Activated naive CD4-positive, alpha-beta T cell treated with anti-CD3 and anti-CD28 coated beads for 36 hours (primary cell): ENCODE results near the gene SPR. TPM values are rescaled to one million over a fixed set of nuclear protein-coding genes. Genes with fewer than 3 reads are reported as not detected.
"Not testable (repeated sequence)": the region's sequence is repeated elsewhere in the genome, so short reads cannot be mapped to it uniquely, and the experiment has no call there.

Source experiments
- CTCF ChIA-PET: fragments of 350-600 bp; sonication (Branson Sonifier 250); formaldehyde crosslinking; loops from one replicate; lab custom pipeline; 2021; ENCODE audit warnings: antibody characterized with exemption; lab: Charles Lee
- DNase-seq: peaks from one replicate; pipeline ENCODE4 v3.0.0-alpha.2; 2020
- H3K27ac Mint-ChIP-seq: one replicate; pipeline ENCODE4 v1.8.0; 2021; ENCODE audit warnings: mild to moderate bottlenecking, mixed read lengths
- H3K27me3 Mint-ChIP-seq: one replicate; pipeline ENCODE4 v1.8.0; 2021; ENCODE audit warnings: low read depth, mixed read lengths
- H3K36me3 Mint-ChIP-seq: one replicate; pipeline ENCODE4 v1.8.0; 2021; ENCODE audit warnings: low read depth, mixed read lengths
- H3K4me1 Mint-ChIP-seq: one replicate; pipeline ENCODE4 v1.8.0; 2021; ENCODE audit warnings: low read depth, mixed read lengths
- H3K4me3 Mint-ChIP-seq: one replicate; pipeline ENCODE4 v1.8.0; 2021; ENCODE audit warnings: mild to moderate bottlenecking, moderate library complexity, mixed read lengths
- H3K9me3 Mint-ChIP-seq: one replicate; pipeline ENCODE4 v1.8.0; 2021; ENCODE audit warnings: mixed read lengths
- intact Hi-C: fragments of 100-400 bp; cut with micrococcal nuclease; formaldehyde crosslinking; loops from one replicate; pipeline ENCODE4 v1.15.1; 2023
- total RNA-seq, 2 experiments: library from RNA; stranded (reverse); gene quantifications; one replicate each; pipeline ENCODE4 v1.2.3, GENCODE V29; 2021

The SPR gene
- total RNA-seq, 2 experiments from 2014 or later, result 8.4 to 8.7 TPM

DNA sequence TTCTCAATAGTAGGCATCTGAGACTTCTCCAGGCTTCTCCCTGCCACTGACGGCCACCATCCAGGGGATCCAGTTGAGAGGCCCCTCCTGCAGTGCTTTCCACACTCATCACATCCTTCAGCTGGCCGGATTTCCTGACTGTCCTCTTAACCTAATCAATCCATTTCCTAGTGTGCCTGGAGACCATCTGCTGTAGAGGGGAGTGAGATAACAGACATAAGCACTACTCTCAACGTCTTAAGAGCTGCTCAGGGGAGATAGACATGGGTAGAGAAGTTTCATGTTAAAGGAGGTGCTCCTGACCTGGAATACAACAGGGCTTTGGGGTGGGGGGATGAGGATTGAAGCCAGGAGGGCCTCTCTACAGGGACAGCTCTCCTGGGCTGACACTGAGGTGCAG is 14.2 kb downstream of the SPR start:
- no peaks in the 10 kb centered on the region for H3K9me3 Mint-ChIP-seq
- no peaks in the 10 kb centered on the region for H3K36me3 Mint-ChIP-seq
- no peaks in the 10 kb centered on the region for H3K4me1 Mint-ChIP-seq
- DNase-seq, result no peak
- H3K27ac Mint-ChIP-seq, result no peak overlapping the region
- CTCF ChIA-PET, result interaction anchor here (0.5 to 1.5 kb wide), 2 partner anchors 14 to 1368 kb away, joined by 3 to 5 read pairs; partner anchors contain the start of gene SPR
- no peak overlapping the region for H3K4me3 Mint-ChIP-seq
- intact Hi-C loops, result no loop called here
- peaks cover 28% of the 10 kb centered on the region for H3K27me3 Mint-ChIP-seq

DNA sequence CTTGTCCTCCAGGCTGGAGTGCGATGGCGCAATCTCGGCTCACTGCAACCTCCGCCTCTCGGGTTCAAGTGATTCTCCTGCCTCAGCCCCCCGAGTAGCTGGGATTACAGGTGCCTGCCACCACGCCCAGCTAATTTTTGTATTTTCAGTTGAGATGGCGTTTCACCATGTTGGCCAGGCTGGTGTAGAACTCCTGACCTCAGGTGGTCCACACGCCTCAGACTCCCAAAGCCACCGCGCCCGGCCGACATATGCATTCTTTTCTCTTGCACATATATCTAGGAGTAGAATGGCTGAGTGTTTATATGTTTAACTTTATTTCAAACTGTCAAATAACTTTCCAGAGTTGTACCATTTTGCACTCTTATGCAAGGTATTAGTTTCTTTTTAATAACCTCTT is 20.2 kb downstream of the SPR start:
- H3K9me3 Mint-ChIP-seq, H3K36me3 Mint-ChIP-seq, H3K4me1 Mint-ChIP-seq, H3K4me3 Mint-ChIP-seq, intact Hi-C loops, DNase-seq, H3K27ac Mint-ChIP-seq: not testable (repeated sequence)
- CTCF ChIA-PET, result interaction anchor here (0.7 to 1.5 kb wide), 2 partner anchors 15 to 317 kb away, joined by 3 to 4 read pairs; no protein-coding TSS in a partner anchor
- peaks cover 41% of the 10 kb centered on the region for H3K27me3 Mint-ChIP-seq

DNA sequence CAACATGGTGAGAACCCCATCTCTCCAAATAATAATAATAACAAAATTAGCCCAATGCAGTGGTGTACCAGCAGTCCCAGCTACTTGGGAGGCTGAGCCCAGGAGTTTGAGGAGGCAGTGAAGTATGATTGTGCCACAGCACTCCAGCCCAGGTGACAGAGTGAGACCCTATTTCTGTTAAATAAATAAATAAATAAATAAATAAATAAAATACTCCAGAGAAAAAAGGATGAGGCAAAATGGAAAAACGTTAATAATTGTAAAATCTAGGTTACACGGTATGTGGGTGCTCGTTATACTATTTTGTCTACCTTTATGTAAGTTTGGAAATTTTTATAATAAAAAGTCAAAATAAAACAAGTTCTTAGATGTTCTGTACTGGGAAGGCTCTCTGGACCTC is 21.5 kb downstream of the SPR start:
- Mint-ChIP-seq H3K27me3 (peaks cover 44% of the 10 kb centered on the region), H3K27ac (no peak overlapping the region), H3K9me3 (no peaks in the 10 kb centered on the region), H3K4me3 (no peak overlapping the region), H3K4me1 (no peaks in the 10 kb centered on the region), H3K36me3 (no peaks in the 10 kb centered on the region)
- intact Hi-C loops, result no loop called here
- CTCF ChIA-PET, result no interaction called here
- no peak for DNase-seq

DNA sequence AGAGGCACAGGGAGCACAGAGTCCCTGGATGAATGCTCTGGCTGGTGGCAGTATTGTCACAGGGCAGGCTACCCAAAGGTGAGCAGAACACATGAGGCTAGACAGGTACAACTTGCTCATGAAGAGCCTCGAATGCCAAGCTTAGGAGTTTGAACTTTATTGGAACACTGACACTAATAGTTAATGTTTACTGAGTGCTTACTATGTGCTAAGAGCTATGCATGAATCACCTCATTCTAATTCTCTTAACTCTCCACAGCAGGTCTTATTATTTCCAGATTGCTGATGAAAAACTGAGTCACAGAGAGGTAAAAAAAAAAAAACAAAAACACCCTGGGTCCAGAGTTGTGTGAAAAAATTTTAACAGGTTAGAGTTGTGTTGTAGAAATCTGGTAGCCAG is 24.0 kb downstream of the SPR start:
- H3K27me3 Mint-ChIP-seq, result peaks cover 58% of the 10 kb centered on the region
- H3K36me3 Mint-ChIP-seq, result no peaks in the 10 kb centered on the region
- no peak overlapping the region for H3K27ac Mint-ChIP-seq
- H3K4me3 Mint-ChIP-seq, result no peak overlapping the region
- intact Hi-C loops, result no loop called here
- DNase-seq, result no peak
- peaks cover 10% of the 10 kb centered on the region for H3K4me1 Mint-ChIP-seq
- H3K9me3 Mint-ChIP-seq, result no peaks in the 10 kb centered on the region
- CTCF ChIA-PET, result interaction anchor here (0.6 to 1.6 kb wide), 2 partner anchors 18 to 95 kb away, joined by 3 to 6 read pairs; no protein-coding TSS in a partner anchor

DNA sequence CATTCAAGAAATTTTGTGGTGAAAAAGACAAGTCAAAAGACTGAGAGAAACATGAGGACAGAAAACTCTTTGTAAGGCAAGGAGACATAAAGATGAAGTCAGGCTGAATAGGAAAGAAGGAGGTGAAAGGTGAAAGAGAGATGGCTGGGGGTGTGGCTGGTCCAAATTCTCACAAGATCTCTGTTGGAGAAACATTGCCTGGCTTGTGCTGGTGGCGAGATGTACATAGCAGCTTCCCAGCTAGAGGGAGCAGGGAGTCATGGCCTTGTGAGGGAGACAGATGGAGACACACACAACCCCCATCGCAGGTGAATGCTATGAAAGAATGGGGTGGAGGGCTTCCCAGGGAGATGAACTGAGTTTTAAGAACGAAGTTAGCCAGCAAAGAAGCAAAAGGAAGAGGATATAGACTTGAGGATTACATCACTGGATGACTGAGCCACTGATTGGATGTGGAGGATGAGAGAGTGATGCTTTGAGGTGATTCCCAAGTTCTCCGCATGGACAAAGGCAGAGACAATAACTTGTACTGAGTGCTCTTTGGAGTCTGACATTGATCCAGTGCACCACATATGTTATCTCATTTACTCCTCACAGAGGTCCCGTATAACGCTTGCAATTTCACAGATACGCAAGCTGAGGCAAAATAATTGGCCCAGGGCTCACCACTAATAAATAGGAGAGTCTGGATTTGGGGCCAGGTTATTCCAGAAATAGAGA is 26.4 kb downstream of the SPR start:
- H3K27me3 Mint-ChIP-seq, result peaks cover 65% of the 10 kb centered on the region
- H3K4me3 Mint-ChIP-seq, result no peak overlapping the region
- no peaks in the 10 kb centered on the region for H3K36me3 Mint-ChIP-seq
- CTCF ChIA-PET, result no interaction called here
- intact Hi-C loops, result loop anchor here (2.0 kb wide), 1 partner anchor 13 kb away; no protein-coding TSS in a partner anchor
- no peak for DNase-seq
- no peaks in the 10 kb centered on the region for H3K9me3 Mint-ChIP-seq
- H3K27ac Mint-ChIP-seq, result no peak overlapping the region
- H3K4me1 Mint-ChIP-seq, result peaks cover 20% of the 10 kb centered on the region

DNA sequence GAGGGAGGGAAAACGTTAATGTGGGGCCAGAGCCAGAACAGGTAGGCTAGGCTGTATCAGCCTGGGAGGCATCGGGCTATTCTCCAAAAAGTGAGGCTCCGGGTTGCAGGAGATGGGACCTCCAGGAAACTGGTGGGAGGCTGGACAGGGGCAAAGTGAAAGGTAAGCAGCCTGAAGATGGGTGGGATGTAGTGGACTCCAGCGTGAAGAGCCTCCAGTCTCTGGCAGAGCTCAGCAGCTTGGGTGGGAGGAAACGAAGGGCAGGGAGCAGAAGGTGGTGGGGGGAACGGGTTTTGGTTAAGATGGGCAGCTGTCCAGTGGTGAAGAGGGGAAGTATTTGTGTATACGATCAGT is 27.0 kb downstream of the SPR start:
- Mint-ChIP-seq H3K27ac (no peak overlapping the region), H3K4me3 (no peak overlapping the region), H3K27me3 (peaks cover 66% of the 10 kb centered on the region), H3K4me1 (peaks cover 22% of the 10 kb centered on the region), H3K36me3 (no peaks in the 10 kb centered on the region), H3K9me3 (no peaks in the 10 kb centered on the region)
- DNase-seq, result no peak
- CTCF ChIA-PET, result no interaction called here
- intact Hi-C loops, result no loop called here

DNA sequence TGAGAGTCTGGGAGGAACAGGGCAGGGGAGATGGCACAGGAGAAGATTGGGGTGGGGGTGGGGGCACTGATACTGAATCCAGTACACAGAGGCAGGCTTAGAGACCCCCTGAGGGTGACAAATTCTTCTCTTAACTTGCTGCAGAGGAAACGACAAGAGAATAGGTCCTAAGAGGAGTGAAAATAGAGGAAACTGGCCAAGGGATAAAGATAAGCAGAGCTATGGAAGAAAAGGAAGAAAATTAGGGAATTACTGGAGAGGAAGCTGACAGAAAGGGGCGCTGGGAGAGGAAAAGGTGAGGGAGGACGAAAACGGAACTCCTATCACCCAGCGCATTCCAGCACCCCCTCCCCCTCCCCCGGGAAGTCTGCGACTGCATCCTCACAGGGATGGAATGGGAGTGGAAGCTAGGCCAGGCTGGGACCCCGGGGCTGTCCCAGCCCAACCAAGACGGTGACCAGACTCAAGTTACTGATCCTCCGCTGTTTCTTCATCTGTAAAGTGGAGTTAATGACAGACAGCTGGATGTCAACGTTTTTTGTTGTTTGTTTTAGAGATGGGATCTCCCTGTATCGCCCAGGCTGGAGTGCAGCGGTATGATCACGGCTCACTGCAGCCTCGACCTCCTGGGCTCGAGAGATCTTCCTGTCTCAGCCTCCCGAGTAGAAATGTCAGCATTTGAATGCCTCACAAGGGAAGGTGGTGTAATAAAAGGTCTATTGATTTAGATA is 27.5 kb downstream of the SPR start:
- Mint-ChIP-seq H3K36me3 (no peaks in the 10 kb centered on the region), H3K4me3 (no peak overlapping the region), H3K9me3 (no peaks in the 10 kb centered on the region), H3K27me3 (peaks cover 67% of the 10 kb centered on the region), H3K27ac (no peak overlapping the region), H3K4me1 (peaks cover 28% of the 10 kb centered on the region)
- DNase-seq, result no peak
- intact Hi-C loops, result loop anchor here (5.0 kb wide), 1 partner anchor 767 kb away; the partner anchor contains the start of gene CYP26B1
- CTCF ChIA-PET, result interaction anchor here (0.7 to 1.4 kb wide), 3 partner anchors 22 to 262 kb away, joined by 3 to 4 read pairs (median 3); no protein-coding TSS in a partner anchor

DNA sequence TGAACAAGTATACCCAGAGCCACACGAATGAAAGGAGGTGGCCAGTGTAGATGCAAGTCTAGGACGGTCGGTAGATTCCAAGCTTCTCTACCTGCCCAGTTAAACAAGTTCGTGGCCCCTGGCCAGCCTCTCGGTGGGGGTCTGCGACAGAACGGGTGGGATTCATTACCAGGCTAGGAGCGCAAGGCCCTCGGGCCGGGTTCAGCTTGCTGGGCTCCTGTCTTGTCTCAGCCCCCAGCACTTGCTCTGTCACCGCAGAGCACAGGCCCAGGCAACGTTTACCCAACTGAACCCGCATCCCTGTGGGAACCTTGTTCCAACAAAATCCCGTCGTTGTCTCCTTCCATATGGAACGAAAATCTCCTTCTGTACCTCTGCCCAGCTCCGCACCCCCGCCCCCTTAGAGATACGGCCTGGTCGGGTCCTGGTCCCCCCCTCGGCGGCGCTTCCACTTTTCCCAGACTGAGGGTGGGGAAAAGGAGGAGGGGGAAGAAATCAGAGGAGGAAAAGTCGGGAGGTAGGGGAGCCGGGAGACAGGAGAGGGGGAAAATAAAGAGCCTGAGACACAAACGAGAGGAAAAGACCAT is 28.2 kb downstream of the SPR start:
- no peaks in the 10 kb centered on the region for H3K9me3 Mint-ChIP-seq
- no peak for DNase-seq
- peaks cover 65% of the 10 kb centered on the region for H3K27me3 Mint-ChIP-seq
- intact Hi-C loops, result loop anchor here (5.0 kb wide), 1 partner anchor 768 kb away; the partner anchor contains the start of gene CYP26B1
- CTCF ChIA-PET, result interaction anchor here (0.7 to 1.4 kb wide), 3 partner anchors 23 to 262 kb away, joined by 3 to 4 read pairs (median 3); no protein-coding TSS in a partner anchor
- H3K36me3 Mint-ChIP-seq, result no peaks in the 10 kb centered on the region
- H3K27ac Mint-ChIP-seq, result no peak overlapping the region
- H3K4me1 Mint-ChIP-seq, result peaks cover 28% of the 10 kb centered on the region
- H3K4me3 Mint-ChIP-seq, result no peak overlapping the region

DNA sequence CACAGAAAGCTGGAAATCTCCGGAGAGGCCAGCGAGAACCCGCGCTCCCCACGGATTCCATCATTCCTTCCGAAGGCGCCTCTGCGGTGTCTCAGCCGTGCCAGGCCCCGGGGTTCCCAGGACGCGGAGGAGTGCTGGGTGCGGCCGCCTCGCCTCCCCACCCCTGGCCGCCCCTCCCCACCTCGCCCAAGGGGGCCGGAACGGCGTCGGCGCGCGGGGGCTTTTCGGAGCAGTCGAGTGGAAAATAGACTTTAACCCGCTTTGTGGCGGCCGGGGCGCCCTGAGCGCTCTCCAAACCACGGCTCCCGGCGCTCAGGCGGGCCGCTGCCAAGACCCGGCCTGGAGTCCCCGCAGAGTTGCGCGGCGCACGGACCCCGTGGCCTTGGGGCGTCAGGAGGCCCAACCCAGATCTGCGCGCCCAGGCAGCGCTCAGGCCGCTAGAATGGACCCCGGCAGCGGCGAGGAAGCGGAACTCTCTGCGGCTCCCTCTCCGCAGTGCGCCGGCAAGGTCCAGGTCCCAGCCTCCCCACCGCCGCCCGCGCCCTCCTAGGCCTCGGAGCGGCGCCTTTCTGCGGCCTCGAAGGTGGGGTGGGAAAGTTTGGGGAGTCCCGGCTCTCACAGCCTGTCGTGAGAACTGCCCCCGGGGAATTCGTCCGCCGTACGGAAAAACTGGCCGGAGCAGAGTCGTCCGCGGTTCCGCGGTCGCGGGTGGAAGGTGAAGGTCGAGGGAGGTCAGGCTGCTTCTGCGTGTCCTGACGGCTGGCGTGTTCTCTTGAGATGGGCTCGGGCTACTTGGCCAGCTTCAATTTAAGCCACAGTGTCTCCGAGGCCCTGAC is 28.9 kb downstream of the SPR start:
- peak; percentile 53 for DNase-seq
- intact Hi-C loops, result loop anchor here (2.0 to 5.0 kb wide), 3 partner anchors 51 to 769 kb away; partner anchors contain the start of gene CYP26B1
- peaks cover 70% of the 10 kb centered on the region for H3K27me3 Mint-ChIP-seq

DNA sequence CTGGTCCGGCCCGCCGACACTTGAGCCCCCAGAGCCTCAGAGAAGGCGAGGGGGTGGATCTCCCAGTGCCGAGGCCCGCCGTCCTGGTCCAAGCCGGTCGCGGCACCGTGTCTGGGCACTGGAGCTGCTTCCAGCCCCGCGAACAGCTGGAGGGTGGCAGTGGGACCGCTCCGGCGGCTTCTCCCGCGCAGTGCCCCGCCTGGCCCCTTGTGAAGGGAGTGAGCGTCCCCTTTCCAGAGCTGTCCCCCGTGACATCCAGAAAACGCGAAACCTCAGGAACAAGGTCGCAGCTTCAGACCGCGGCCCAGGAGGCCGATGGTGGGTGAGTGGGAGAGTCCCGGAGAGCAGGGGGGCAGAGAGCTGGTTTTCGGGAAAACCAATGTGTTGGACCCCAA is 29.5 kb downstream of the SPR start:
- Mint-ChIP-seq H3K9me3 (no peaks in the 10 kb centered on the region), H3K27ac (no peak overlapping the region), H3K27me3 (peaks cover 71% of the 10 kb centered on the region), H3K4me3 (peak overlapping the region; percentile 71), H3K4me1 (peaks cover 30% of the 10 kb centered on the region), H3K36me3 (no peaks in the 10 kb centered on the region)
- no peak for DNase-seq
- CTCF ChIA-PET, result interaction anchor here (0.8 to 1.4 kb wide), 7 partner anchors 9 to 68 kb away, joined by 3 to 8 read pairs (median 3); partner anchors contain the start of gene SPR
- intact Hi-C loops, result loop anchor here (1.0 to 5.0 kb wide), 6 partner anchors 9 to 769 kb away; partner anchors contain the start of genes CYP26B1 and SFXN5

More for the DNA sequence above, 28.9 kb downstream of the SPR start:
- Mint-ChIP-seq H3K4me3 (peak overlapping the region; percentile 71), H3K4me1 (peaks cover 30% of the 10 kb centered on the region), H3K9me3 (no peaks in the 10 kb centered on the region), H3K36me3 (no peaks in the 10 kb centered on the region), H3K27ac (no peak overlapping the region)
- CTCF ChIA-PET, result interaction anchor here (1.0 to 1.4 kb wide), 6 partner anchors 10 to 69 kb away, joined by 3 to 8 read pairs (median 3); partner anchors contain the start of gene SPR

DNA sequence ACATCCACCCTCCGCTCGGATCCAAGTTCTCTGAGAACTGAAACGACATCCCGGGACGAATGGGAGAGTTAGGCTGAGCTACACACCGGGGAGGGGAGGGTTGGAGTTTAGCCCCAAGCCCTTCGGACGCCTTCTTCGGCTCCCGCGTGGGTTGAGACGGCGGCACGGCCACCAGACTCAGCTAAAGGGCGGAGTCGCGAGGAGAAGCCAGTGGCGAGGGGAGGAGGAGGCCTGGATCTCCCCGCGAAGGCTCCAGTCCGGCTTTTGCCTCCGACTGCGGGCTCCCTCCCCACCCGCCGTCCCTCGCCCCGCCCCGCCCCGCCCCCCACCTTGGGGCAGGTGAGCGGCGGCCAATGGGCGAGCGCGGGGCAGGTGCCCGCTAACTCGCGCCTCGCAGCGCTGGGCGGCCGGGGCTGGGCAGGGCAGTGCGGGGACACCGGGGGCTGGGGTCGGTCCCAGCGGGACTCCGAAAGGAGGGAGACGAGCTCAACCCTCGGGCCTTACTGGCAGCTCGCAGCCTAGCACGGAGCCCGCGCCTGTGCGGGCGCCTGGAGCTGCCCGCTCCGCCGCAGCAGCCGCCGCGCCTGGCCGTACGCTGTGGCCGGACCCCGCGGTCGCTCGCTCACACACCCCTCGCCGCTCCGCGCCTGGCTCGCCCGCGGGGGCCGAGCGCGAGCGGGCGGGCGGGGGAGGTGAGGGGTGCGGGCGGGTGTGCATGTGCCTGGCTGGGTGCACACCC is 30.1 kb downstream of the SPR start, which contains the start of gene EMX1:
TSS of gene EMX1 (plus strand) at position 382 of the 739 bp plus-strand sequence. CDS start at position 716, 334 bp downstream.
- H3K4me3 Mint-ChIP-seq, result peak within 1 kb of the TSS; percentile 71

More for the DNA sequence above, 30.1 kb downstream of the SPR start, which contains the start of gene EMX1:
- peak; percentile 58 for DNase-seq
- CTCF ChIA-PET, result interaction anchor here (0.5 to 1.4 kb wide), 8 partner anchors 9 to 300 kb away, joined by 3 to 8 read pairs (median 3); partner anchors contain the start of gene SPR
- Mint-ChIP-seq H3K27ac (no peak within 1 kb of the TSS), H3K4me1 (peaks cover 30% of the 10 kb centered on the region), H3K9me3 (no peaks in the 10 kb centered on the region), H3K36me3 (no peaks in the 10 kb centered on the region), H3K27me3 (peaks cover 71% of the 10 kb centered on the region)
- intact Hi-C loops, result loop anchor here (1.0 to 5.0 kb wide), 6 partner anchors 8 to 770 kb away; partner anchors contain the start of genes CYP26B1 and SFXN5
